ENCODE results near the gene MACC1. TPM values are rescaled to one million over a fixed set of nuclear protein-coding genes. Genes with fewer than 3 reads are reported as not detected.

MACC1 gene
- polyA plus RNA-seq, 1 of the 3 experiments (the other 2 are of a cell fraction): not detected

- peaks cover 0 to 3% of the 10 kb centered on the region in 2 experiments; a peak in 2 of 4 replicates for H3K4me1 ChIP-seq (ENCODE audit: control insufficient read depth in 1 of 2, insufficient read depth in 2 of 2, low read depth in 1 of 2, low read length in 1 of 2)
- no peaks in the 10 kb centered on the region for H3K9me3 ChIP-seq
- no peak overlapping the region for H3K27ac ChIP-seq (ENCODE audit: low read depth in 2 of 2, low read length in 1 of 2)
- no peak for TF ChIP-seq FOXM1 (IDR thresholded peaks at IDR 0.05; ENCODE audit: low read depth)
- CTCF ChIA-PET: interaction anchor here (1.5 kb wide), 1 partner anchor 366 kb away, joined by 4 read pairs; no protein-coding TSS in a partner anchor
- H3K27me3 ChIP-seq (ENCODE audit: insufficient read depth): no peaks in the 10 kb centered on the region
- no peaks in the 10 kb centered on the region for H3F3A ChIP-seq (replicated peaks; ENCODE audit: insufficient read depth)
- no peak overlapping the region for H2AFZ ChIP-seq (ENCODE audit: low read depth)
- H3K36me3 ChIP-seq (replicated peaks in 1 of 2; ENCODE audit: control insufficient read depth in 1 of 2, insufficient read depth in 2 of 2, low read length in 1 of 2): no peaks in the 10 kb centered on the region
- whole genome bisulfite sequencing (ENCODE audit: low lambda C conversion rate): 95% methylated on average over 1 of the region's 1 CpG
- no peak for DNase-seq
- H3K79me2 ChIP-seq (ENCODE audit: insufficient read depth): no peaks in the 10 kb centered on the region
- H3K9me2 ChIP-seq: no peaks in the 10 kb centered on the region
- no peak overlapping the region for H3K4me3 ChIP-seq (ENCODE audit: low read depth in 2 of 2, low read length in 1 of 2)
- no peak overlapping the region for H3K4me2 ChIP-seq
- POLR2A ChIA-PET: no interaction called here
- no peaks in the 10 kb centered on the region for H4K20me1 ChIP-seq (ENCODE audit: insufficient read depth)
- no peak overlapping the region for H3K9ac ChIP-seq
Measured at GRCh38 chr7:20232848-20233247, 15.7 kb upstream of the MACC1 start.

- H3K27me3 ChIP-seq (ENCODE audit: insufficient read depth): no peaks in the 10 kb centered on the region
- DNase-seq: no peak
- TF ChIP-seq JUND (IDR thresholded peaks at IDR 0.05) (peak; percentile 55), FOSL2 (IDR thresholded peaks at IDR 0.05; ENCODE audit: borderline replicate concordance, low read depth) (peak; percentile 43; the same call in 1 of the 2 replicates), MAX (IDR thresholded peaks at IDR 0.05; ENCODE audit: low read depth) (0 out of 2 replicates have a peak, but pooled peaks have one; percentile 57), TCF12 (IDR thresholded peaks at IDR 0.05) (peak; percentile 53; the same call in 1 of the 2 replicates), REST (IDR thresholded peaks at IDR 0.05; ENCODE audit: low read depth, low read length) (no peak)
- ChIA-PET CTCF (interaction anchor here (1.0 kb wide), 1 partner anchor 58 kb away, joined by 3 read pairs; no protein-coding TSS in a partner anchor), POLR2A (no interaction called here)
- peaks cover 0 to 5% of the 10 kb centered on the region in 2 experiments; a peak in 1 of 4 replicates for H3K4me1 ChIP-seq (ENCODE audit: control insufficient read depth in 1 of 2, insufficient read depth in 2 of 2, low read depth in 1 of 2, low read length in 1 of 2)
- no peaks in the 10 kb centered on the region for H3K9me2 ChIP-seq
- no peak overlapping the region for H3K4me3 ChIP-seq (ENCODE audit: low read depth in 2 of 2, low read length in 1 of 2)
- no peaks in the 10 kb centered on the region for H3F3A ChIP-seq (replicated peaks; ENCODE audit: insufficient read depth)
- no peaks in the 10 kb centered on the region for H3K36me3 ChIP-seq (replicated peaks in 1 of 2; ENCODE audit: control insufficient read depth in 1 of 2, insufficient read depth in 2 of 2, low read length in 1 of 2)
- H2AFZ ChIP-seq (ENCODE audit: low read depth): 0 out of 2 replicates have a peak overlapping the region, but pooled peaks have one; percentile 20
- H3K9ac ChIP-seq: no peak overlapping the region
- WGBS (ENCODE audit: low lambda C conversion rate): 64% methylated on average over 7 of the region's 7 CpGs
- peak overlapping the region in 1 of 2 experiments; percentile 38; a peak in 2 of 4 replicates for H3K27ac ChIP-seq (ENCODE audit: low read depth in 2 of 2, low read length in 1 of 2)
- no peaks in the 10 kb centered on the region for H3K9me3 ChIP-seq
- no peaks in the 10 kb centered on the region for H4K20me1 ChIP-seq (ENCODE audit: insufficient read depth)
- H3K79me2 ChIP-seq (ENCODE audit: insufficient read depth): no peaks in the 10 kb centered on the region
- no peak overlapping the region for H3K4me2 ChIP-seq
Measured at GRCh38 chr7:20229646-20230500, 12.7 kb upstream of the MACC1 start.
